Glutamatergic neuron (in vitro differentiated cells): ENCODE data around the gene HNRNPM. TPM values are rescaled to one million over a fixed set of nuclear protein-coding genes. Genes with fewer than 3 reads are reported as not detected.

Experiments used
- DNase-seq: peaks from one replicate; pipeline ENCODE4 v3.0.0; 2022
- H3K27ac Mint-ChIP-seq: one replicate; pipeline ENCODE4 v1.8.0; 2020; ENCODE audit warnings: mild to moderate bottlenecking, mixed read lengths, inconsistent platforms; ENCODE audit not compliant: unreplicated experiment
- H3K27me3 Mint-ChIP-seq: one replicate; pipeline ENCODE4 v1.8.0; 2020; ENCODE audit warnings: mild to moderate bottlenecking, moderate library complexity, mixed read lengths, inconsistent platforms; ENCODE audit not compliant: unreplicated experiment
- H3K36me3 Mint-ChIP-seq: one replicate; pipeline ENCODE4 v1.8.0; 2020; ENCODE audit warnings: mild to moderate bottlenecking, mixed read lengths, inconsistent platforms; ENCODE audit not compliant: unreplicated experiment
- H3K4me1 Mint-ChIP-seq: one replicate; pipeline ENCODE4 v1.8.0; 2020; ENCODE audit warnings: mild to moderate bottlenecking, low read depth, mixed read lengths, inconsistent platforms; ENCODE audit not compliant: unreplicated experiment
- H3K4me3 Mint-ChIP-seq: one replicate; pipeline ENCODE4 v1.8.0; 2020; ENCODE audit warnings: mild to moderate bottlenecking, mixed read lengths, inconsistent platforms; ENCODE audit not compliant: unreplicated experiment
- H3K9me3 Mint-ChIP-seq: one replicate; pipeline ENCODE4 v1.8.0; 2020; ENCODE audit warnings: mild to moderate bottlenecking, moderate library complexity, mixed read lengths, inconsistent platforms; ENCODE audit not compliant: unreplicated experiment
- long read RNA-seq: library from polyadenylated mRNA; unstranded; transcript quantifications from one replicate; pipeline ENCODE4 v2.0.0, GENCODE V29; 2020; ENCODE audit not compliant: unreplicated experiment
- total RNA-seq: library from RNA; stranded (reverse); fragmentation: NEBNext Ultra II Directional; extraction: Animal tissue kit (Norgen Biotek cat#: 25700); gene quantifications from one replicate; pipeline ENCODE4 v1.2.1, GENCODE V29; 2021; ENCODE audit not compliant: unreplicated experiment
- TF ChIP-seq, protein P1 (sequence below): fragments of 200-600 bp; sonication (generic); IDR thresholded peaks from one replicate; pipeline ENCODE4 v1.5.0; 2021; ENCODE audit not compliant: partially characterized antibody, unreplicated experiment

HNRNPM gene
- total RNA-seq, result 184 TPM
- long read RNA-seq, partial matches to known transcripts, result 11 of 86 reads
- long read RNA-seq, other reads (novel, unspliced or antisense), result 73 of 86 reads

DNA sequence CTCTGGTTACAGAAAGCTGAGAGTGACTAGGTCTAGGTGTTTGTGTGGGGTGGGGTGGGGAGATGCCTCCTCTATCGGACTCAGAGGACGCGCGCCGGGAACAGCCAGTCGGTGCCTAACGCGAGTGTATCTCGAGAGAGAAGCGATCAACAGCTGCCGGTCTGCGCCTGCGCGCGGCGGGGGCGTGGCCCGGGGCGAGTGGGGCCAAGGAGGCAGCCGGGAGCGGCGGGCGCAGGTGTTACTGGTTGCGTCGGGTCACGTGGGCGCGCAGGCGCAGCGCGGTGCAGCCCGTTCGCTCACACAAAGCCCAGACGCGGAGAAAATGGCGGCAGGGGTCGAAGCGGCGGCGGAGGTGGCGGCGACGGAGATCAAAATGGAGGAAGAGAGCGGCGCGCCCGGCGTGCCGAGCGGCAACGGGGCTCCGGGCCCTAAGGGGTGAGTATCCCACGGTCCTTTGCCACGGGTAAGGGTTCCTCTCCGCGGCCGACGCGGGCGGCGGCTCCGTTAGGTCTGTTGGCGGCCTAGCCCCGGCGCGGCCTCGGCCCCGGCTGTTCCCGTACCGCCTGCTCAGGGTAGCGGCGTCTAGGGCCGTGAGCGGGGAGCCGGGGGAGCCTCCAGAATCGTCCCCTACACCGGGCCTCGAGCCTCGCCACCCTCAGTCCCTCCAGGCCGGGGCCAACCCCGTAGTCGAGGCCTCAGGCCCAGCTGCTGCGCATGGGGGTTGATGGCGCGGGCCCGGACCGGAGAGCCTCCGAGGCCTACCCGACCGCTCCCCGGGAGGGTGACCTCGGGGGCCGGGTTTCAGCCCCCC is at the start of gene HNRNPM:
Gene HNRNPM, plus strand, starts transcription at position 299 of the 811 bp plus-strand sequence. Its CDS starts 24 bp downstream, at position 323.
- Mint-ChIP-seq H3K36me3 (no peaks in the 10 kb centered on the region), H3K27ac (peak within 1 kb of the TSS; percentile 99), H3K27me3 (peaks cover 5% of the 10 kb centered on the region), H3K4me1 (peaks cover 19% of the 10 kb centered on the region), H3K9me3 (peaks cover 5% of the 10 kb centered on the region), H3K4me3 (peak within 1 kb of the TSS; percentile 95)
- TF ChIP-seq, protein P1, sequence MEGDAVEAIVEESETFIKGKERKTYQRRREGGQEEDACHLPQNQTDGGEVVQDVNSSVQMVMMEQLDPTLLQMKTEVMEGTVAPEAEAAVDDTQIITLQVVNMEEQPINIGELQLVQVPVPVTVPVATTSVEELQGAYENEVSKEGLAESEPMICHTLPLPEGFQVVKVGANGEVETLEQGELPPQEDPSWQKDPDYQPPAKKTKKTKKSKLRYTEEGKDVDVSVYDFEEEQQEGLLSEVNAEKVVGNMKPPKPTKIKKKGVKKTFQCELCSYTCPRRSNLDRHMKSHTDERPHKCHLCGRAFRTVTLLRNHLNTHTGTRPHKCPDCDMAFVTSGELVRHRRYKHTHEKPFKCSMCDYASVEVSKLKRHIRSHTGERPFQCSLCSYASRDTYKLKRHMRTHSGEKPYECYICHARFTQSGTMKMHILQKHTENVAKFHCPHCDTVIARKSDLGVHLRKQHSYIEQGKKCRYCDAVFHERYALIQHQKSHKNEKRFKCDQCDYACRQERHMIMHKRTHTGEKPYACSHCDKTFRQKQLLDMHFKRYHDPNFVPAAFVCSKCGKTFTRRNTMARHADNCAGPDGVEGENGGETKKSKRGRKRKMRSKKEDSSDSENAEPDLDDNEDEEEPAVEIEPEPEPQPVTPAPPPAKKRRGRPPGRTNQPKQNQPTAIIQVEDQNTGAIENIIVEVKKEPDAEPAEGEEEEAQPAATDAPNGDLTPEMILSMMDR, result no peak
- peak; percentile 100 for DNase-seq

DNA sequence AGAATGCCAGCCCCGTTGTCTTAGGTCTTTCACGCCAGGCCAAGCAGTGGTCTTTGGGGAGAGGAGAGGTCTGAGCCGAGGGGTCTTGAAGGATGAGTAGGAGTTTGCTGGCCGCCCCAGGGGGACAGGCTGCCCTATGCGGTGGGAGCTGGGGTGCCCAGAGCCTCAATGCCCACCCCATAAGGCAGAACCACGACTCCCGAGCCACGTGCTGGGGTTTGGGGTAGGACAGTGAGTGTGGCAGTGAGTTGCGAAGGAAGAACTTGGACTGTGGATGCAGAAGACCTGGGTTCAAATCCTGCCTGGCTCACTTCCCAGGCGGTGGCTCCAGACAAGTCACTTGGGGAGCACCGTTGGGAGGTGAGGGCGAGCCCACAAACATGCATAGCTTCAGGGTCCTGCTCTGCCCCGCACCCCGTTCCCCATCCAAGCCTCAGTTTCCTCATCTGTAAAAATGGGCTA is 49.1 kb upstream of the HNRNPM start:
- Mint-ChIP-seq H3K4me3 (no peak overlapping the region), H3K27me3 (peaks cover 7% of the 10 kb centered on the region), H3K9me3 (peaks cover 13% of the 10 kb centered on the region), H3K36me3 (no peaks in the 10 kb centered on the region), H3K27ac (no peak overlapping the region), H3K4me1 (peaks cover 19% of the 10 kb centered on the region)
- TF ChIP-seq, protein P1, result no peak
- no peak for DNase-seq

GRCh38 chr19:8396185-8396562 is 48.6 kb upstream of the HNRNPM start:
- TF ChIP-seq, protein P1, result no peak
- Mint-ChIP-seq H3K4me1 (peaks cover 19% of the 10 kb centered on the region), H3K9me3 (peaks cover 13% of the 10 kb centered on the region), H3K27me3 (peaks cover 4% of the 10 kb centered on the region), H3K27ac (no peak overlapping the region), H3K36me3 (no peaks in the 10 kb centered on the region), H3K4me3 (no peak overlapping the region)
- DNase-seq, result no peak

- Mint-ChIP-seq H3K4me1 (peaks cover 19% of the 10 kb centered on the region), H3K27ac (no peak overlapping the region), H3K4me3 (peak overlapping the region; percentile 18), H3K36me3 (no peaks in the 10 kb centered on the region), H3K9me3 (peaks cover 13% of the 10 kb centered on the region), H3K27me3 (peaks cover 4% of the 10 kb centered on the region)
- peak; percentile 75 for DNase-seq
- TF ChIP-seq, protein P1, result no peak
Measured at GRCh38 chr19:8396563-8397203, 48.1 kb upstream of the HNRNPM start.
